ENCODE measurements around the gene PRDM4.
"Not testable (repeated sequence)": the region's sequence is repeated elsewhere in the genome, so short reads cannot be mapped to it uniquely, and the experiment has no call there.

Gene PRDM4

DNA sequence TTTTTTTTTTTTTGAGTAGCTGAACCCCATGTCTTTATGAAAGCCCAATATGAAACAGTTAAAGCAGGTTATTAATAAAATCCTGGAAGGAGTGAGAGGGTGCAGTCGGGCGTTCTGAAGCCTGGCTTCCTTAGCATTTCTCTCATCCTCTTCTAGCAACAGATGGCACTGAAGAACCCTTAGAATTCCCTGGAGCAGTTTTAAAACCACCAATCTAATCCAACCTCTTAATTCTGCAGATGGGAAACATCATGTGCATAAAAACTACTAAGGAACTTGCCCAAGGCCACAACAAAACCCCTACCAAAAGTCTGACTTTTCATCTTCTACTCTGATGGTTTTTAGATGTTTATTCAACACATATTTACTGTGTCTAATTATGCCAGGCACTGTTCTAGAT lies 25.2 kb downstream of the PRDM4 start:
- Mint-ChIP-seq H3K27ac (no peak overlapping the region), H3K9me3 (no peaks in the 10 kb centered on the region), H3K4me3 (no peak overlapping the region), H3K4me1 (peaks cover 4% of the 10 kb centered on the region), H3K36me3 (peaks cover 24% of the 10 kb centered on the region), H3K27me3 (no peaks in the 10 kb centered on the region)

DNA sequence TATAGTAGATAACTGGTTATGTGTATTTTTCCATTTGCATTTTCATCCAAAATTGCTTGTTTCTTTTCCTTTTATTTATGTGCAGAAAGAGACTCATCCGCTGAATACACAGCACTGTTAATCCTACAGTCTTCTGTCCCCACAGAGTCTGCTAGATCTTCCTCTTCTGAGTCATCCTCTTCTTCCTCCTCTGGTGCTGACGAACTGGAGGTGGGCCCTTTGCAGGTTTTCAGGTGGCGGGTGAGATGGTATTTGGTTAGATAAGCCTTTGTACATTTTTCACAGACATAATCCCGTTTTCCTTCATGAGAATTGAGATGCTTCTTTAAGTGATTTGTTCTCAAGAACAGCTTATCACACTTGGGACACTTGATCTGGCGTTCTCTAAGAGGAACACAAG lies 26.8 kb downstream of the PRDM4 start:
- Mint-ChIP-seq H3K27me3 (no peaks in the 10 kb centered on the region), H3K27ac (peak overlapping the region; percentile 39), H3K4me1 (peaks cover 4% of the 10 kb centered on the region), H3K4me3 (no peak overlapping the region), H3K36me3 (peaks cover 21% of the 10 kb centered on the region), H3K9me3 (no peaks in the 10 kb centered on the region)

DNA sequence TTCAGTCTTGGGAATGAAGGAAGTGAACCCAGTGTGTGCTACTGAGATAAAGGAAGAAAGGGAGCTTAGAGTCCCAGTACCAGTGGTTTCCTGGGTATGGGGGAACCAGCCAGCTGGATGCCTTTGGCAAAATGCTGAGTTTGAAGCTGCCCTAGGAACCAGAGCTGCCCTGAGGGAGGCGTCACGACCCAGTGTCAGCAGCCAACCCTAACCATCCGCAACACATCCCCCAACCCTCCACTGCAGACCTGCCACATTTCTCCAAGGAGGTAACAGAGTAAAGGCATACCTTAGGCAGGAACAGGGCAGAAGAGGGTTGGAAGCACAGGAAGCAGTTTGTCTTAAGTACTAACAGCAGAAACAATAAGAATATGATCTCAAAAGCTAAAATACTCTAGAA lies 28.6 kb downstream of the PRDM4 start:
- H3K4me3 Mint-ChIP-seq: no peak overlapping the region
- no peaks in the 10 kb centered on the region for H3K9me3 Mint-ChIP-seq
- H3K27me3 Mint-ChIP-seq: no peaks in the 10 kb centered on the region
- H3K4me1 Mint-ChIP-seq: peaks cover 2% of the 10 kb centered on the region
- H3K36me3 Mint-ChIP-seq: peaks cover 14% of the 10 kb centered on the region
- H3K27ac Mint-ChIP-seq: no peak overlapping the region

DNA sequence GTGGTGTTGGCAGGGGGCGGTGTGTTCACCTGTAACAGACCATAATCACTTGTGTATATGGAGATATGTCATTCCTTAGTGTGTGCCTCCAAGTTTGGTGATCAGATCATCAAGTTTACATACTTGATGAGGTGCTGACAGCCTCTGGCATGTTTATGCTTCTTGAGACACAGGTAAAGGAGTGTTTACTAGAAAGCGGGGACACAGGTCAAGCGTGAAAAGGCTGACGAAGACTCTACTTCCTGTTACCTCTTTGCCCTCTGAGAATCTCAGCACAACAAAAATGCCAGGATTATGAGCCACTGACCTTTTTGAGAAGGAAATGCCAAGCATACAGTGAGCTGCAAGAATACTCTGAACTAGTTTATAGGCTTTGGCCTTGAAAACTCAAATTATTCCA lies 29.6 kb downstream of the PRDM4 start:
- H3K27me3 Mint-ChIP-seq: no peaks in the 10 kb centered on the region
- H3K4me3 Mint-ChIP-seq: no peak overlapping the region
- H3K9me3 Mint-ChIP-seq: no peaks in the 10 kb centered on the region
- no peak overlapping the region for H3K27ac Mint-ChIP-seq
- H3K4me1 Mint-ChIP-seq: no peaks in the 10 kb centered on the region
- H3K36me3 Mint-ChIP-seq: peaks cover 12% of the 10 kb centered on the region

DNA sequence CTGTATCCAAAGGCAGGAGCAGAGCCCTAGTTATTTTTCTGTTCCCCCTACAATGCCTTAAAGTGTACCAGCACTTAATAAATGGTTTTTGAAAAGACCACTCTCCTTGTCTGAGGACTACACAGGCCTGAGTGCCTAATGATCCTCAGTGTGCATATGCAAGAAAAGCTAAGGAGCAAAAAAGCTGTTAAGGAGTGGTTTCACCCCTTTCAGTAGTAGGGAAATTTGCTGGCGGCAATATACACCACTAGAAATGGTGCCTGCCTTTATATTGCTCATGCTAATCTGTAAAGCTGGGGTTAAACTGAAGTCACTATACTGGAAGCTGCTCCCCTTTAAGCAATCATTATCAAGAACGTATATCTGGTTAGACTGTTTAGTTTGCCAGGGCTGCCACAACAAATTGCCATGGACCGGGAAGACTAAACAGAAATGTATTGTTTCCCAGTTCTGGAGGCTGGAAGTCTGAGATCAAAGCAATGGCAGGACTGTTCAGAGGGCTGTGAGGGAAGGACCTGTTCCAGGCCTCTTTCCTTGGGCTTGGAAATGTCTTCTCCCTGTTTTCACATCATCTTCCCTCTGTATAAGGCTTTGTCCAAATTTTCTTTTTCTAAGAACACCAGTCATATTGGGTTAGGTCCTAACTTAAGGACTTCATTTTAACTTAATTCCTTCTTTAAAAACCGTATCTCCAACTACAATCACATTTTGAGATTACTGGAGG lies 30.2 kb downstream of the PRDM4 start:
- Mint-ChIP-seq H3K27me3 (no peaks in the 10 kb centered on the region), H3K4me3 (no peak overlapping the region), H3K36me3 (peaks cover 7% of the 10 kb centered on the region), H3K27ac (no peak overlapping the region), H3K9me3 (no peaks in the 10 kb centered on the region), H3K4me1 (no peaks in the 10 kb centered on the region)

DNA sequence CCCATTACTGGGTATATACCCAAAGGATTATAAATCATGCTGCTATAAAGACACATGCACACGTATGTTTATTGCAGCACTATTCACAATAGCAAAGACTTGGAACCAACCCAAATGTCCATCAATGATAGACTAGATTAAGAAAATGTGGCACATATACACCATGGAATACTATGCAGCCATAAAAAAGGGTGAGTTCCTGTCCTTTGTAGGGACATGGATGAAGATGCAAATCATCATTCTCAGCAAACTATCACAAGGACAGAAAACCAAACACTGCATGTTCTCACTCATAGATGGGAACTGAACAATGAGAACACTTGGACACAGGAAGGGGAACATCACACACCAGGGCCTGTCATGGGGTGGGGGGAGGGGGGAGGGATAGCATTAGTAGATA lies 33.2 kb downstream of the PRDM4 start:
- H3K9me3 Mint-ChIP-seq, H3K4me3 Mint-ChIP-seq, H3K36me3 Mint-ChIP-seq, H3K27me3 Mint-ChIP-seq, H3K27ac Mint-ChIP-seq, H3K4me1 Mint-ChIP-seq: not testable (repeated sequence)

DNA sequence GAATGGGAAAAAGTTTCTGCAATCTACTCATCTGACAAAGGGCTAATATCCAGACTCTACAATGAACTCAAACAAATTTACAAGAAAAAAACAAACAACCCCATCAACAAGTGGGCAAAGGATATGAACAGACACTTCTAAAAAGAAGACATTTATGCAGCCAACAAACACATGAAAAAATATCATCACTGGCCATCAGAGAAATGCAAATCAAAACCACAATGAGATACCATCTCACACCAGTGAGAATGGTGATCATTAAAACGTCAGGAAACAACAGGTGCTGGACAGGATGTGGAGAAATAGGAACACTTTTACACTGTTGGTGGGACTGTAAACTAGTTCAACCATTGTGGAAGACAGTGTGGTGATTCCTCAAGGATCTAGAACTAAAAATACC lies 33.6 kb downstream of the PRDM4 start:
- not testable (repeated sequence) for H3K27ac Mint-ChIP-seq

DNA sequence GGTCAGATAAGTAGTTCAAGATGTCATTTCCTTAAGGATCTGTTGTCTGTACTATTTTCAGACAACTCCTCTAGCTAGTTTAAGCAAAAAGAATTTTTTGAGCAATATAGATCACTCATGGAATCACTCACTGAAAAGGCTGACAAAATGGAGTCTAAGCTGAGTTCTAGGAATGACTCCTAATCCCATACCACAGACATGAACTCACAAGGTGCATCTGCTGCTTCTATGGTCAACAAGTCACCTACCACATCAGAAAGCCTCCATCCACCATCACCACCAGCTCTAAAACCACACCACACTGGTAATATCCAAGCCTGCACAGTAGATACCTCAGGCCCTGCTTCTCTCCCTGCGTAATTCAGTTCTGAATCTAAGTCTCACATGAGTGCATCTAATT lies 42.3 kb downstream of the PRDM4 start:
- H3K4me1 Mint-ChIP-seq: no peaks in the 10 kb centered on the region
- no peaks in the 10 kb centered on the region for H3K9me3 Mint-ChIP-seq
- H3K27me3 Mint-ChIP-seq: no peaks in the 10 kb centered on the region
- H3K27ac Mint-ChIP-seq: no peak overlapping the region
- H3K4me3 Mint-ChIP-seq: no peak overlapping the region
- peaks cover 22% of the 10 kb centered on the region for H3K36me3 Mint-ChIP-seq

More for the DNA sequence above, 33.6 kb downstream of the PRDM4 start:
- not testable (repeated sequence) for H3K4me1 Mint-ChIP-seq, H3K4me3 Mint-ChIP-seq, H3K27me3 Mint-ChIP-seq, H3K36me3 Mint-ChIP-seq, H3K9me3 Mint-ChIP-seq

DNA sequence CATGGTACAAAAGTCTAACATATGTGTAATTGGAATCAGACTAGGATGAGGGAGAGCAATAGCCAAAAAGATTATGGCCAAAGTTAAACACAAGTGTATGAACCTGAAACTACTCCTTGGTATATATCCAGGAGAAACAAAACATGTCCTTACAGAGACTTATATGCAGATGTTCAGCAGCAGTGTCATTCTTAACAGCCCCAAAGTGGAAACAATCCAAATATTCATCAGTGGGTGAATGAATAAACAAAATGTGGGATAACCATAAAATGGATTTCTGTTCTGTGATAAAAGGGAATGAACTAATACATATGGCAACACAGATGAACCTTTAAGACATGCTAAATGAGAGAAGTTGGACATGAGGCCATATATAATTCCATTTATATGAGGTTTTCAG lies 45.2 kb downstream of the PRDM4 start:
- Mint-ChIP-seq H3K27ac (no peak overlapping the region), H3K4me3 (no peak overlapping the region), H3K4me1 (no peaks in the 10 kb centered on the region), H3K36me3 (peaks cover 31% of the 10 kb centered on the region), H3K27me3 (no peaks in the 10 kb centered on the region), H3K9me3 (no peaks in the 10 kb centered on the region)

DNA sequence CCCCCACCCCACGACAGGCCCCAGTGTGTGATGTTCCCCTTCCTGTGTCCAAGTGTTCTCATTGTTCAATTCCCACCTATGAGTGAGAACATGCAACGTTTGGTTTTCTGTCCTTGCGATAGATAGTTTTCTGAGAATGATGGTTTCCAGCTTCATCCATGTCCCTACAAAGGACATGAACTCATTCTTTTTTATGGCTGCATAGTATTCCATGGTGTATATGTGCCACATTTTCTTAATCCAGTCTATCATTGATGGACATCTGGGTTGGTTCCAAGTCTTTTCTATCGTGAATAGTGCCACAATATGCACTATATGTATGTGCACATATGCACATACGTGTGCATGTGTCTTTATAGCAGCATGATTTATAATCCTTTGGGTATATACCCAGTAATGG lies 55.4 kb downstream of the PRDM4 start:
- H3K27ac Mint-ChIP-seq, H3K27me3 Mint-ChIP-seq, H3K4me1 Mint-ChIP-seq, H3K9me3 Mint-ChIP-seq, H3K4me3 Mint-ChIP-seq: not testable (repeated sequence)
- peaks cover 44% of the 10 kb centered on the region for H3K36me3 Mint-ChIP-seq

DNA sequence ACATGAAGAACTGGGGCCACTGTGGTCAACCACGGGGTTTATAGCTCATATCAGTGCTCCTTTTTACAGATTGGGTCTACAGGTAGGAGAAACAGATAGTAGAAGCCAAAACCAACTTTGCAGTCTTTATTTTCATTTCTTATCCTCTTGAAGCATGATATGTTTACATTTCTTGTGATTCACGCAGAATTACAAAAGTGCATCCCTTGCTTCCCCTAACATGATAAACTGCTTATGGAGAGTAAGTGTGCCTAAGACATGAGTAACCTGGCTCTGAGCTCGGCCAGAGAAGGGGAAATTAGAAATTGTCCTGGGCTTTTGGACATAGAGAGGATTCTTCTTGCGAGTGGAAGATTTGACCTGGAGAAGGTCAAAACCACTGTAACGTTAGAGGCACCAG lies 56.9 kb downstream of the PRDM4 start:
- Mint-ChIP-seq H3K4me3 (no peak overlapping the region), H3K4me1 (no peaks in the 10 kb centered on the region), H3K36me3 (peaks cover 52% of the 10 kb centered on the region), H3K27me3 (no peaks in the 10 kb centered on the region), H3K27ac (no peak overlapping the region), H3K9me3 (no peaks in the 10 kb centered on the region)

DNA sequence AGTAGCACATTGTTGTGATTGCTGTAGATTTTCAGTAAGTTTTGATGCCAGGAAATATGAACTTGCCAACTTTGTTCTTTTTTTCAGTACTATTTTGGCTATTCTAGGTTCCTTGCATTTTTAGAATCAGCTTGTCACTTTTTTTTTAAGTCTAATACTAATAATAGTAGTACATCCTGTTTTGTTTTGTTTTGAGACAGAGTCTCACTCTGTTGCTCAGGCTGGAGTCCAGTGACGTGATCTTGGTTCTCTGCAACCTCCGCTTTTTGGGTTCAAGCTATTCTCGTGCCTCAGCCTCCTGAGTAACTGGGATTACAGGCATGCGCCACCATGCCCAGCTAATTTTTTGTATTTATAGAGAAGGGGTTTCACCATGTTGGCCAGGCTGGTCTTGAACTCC lies 58.8 kb downstream of the PRDM4 start:
- Mint-ChIP-seq H3K36me3 (peaks cover 44% of the 10 kb centered on the region), H3K4me1 (no peaks in the 10 kb centered on the region), H3K27me3 (no peaks in the 10 kb centered on the region), H3K4me3 (no peak overlapping the region), H3K27ac (no peak overlapping the region), H3K9me3 (no peaks in the 10 kb centered on the region)

DNA sequence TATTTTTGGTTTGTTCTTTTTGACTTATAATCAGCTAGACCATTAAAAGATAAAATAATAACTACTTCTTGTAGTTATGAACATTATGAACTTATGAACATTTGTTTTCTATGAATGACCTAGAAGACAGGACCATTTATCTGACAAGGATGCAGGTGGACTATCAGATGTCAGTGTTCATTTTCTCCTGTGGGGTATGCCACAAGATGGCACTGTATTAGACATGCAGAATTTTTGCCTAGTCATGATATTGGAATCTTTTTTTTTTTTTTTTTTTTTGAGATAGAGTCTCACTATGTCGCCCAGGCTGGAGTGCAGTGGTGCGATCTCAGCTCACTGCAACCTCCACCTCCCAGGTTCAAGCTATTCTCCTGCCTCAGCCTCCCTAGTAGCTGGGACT lies 65.2 kb downstream of the PRDM4 start:
- H3K27me3 Mint-ChIP-seq, H3K4me3 Mint-ChIP-seq, H3K4me1 Mint-ChIP-seq, H3K9me3 Mint-ChIP-seq, H3K27ac Mint-ChIP-seq: not testable (repeated sequence)
- H3K36me3 Mint-ChIP-seq: peaks cover 24% of the 10 kb centered on the region

DNA sequence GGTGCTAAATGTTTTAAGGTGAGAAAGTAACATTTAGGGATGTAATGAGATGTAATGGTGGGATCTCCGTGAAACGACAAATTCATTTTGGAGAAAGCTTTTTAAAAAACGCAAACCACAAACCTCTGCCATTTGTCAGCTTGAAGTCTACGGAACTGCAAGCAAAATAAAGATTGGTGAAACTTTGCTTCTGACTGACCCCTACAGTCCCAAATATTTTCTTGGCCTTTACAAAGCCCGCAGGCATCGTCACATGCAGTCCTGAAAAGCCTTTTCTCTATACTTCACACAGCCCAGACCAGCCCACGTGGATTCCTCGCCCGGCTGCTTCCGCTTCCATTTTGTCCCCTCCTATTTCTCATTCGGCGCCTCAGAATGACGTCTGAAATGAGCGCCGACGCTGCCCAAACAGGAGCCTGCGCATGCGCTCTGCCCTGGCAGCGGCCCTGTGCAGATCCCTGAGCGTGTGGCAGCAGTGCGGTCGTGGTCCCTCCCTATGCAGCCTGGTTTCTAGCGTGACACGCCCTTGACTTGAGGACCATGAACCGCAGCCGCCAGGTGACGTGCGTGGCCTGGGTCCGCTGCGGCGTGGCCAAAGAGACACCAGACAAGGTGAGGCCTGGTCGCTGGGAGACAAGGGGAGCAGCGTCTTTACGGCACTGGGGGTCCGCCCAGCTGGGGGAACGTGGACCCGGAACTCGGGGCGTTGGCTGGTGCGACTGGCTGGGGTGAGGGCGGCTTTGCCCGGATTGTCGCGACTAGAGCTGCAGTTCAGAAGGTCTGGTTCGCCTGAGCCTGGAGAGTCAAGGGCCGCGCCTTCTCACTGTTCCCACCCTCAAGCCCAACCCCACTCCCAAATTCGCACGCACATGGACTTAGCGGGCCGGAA lies 75.3 kb downstream of the PRDM4 start, which contains the start of gene PWP1:
TSS of gene PWP1 (plus strand) at position 440 of the 889 bp plus-strand sequence. CDS start at position 541, 101 bp downstream.
- Mint-ChIP-seq H3K27me3 (no peaks in the 10 kb centered on the region), H3K27ac (peak within 1 kb of the TSS; percentile 99), H3K4me3 (peak within 1 kb of the TSS; percentile 98), H3K4me1 (peaks cover 30% of the 10 kb centered on the region), H3K9me3 (no peaks in the 10 kb centered on the region), H3K36me3 (peaks cover 16% of the 10 kb centered on the region)

DNA sequence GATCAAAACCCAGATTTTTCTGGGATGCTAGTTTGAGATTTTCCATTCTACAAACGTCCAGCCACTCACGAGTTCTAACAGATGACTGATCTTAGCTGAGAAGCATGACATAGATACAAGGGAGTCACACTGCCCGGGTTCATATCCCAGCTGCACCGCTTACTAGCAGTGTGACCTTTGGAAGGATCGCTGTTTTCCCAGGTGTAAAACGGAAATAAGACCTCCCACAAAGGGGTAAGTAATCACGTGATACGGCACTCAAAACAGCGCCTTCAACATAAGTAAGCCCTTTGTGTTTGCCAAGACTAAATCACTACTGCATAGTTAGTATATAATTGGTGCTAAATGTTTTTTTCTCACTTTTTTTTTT lies 76.0 kb downstream of the PRDM4 start:
- Mint-ChIP-seq H3K27me3 (no peaks in the 10 kb centered on the region), H3K4me3 (peak overlapping the region; percentile 98), H3K9me3 (no peaks in the 10 kb centered on the region), H3K36me3 (peaks cover 15% of the 10 kb centered on the region), H3K27ac (peak overlapping the region; percentile 99), H3K4me1 (peaks cover 30% of the 10 kb centered on the region)

DNA sequence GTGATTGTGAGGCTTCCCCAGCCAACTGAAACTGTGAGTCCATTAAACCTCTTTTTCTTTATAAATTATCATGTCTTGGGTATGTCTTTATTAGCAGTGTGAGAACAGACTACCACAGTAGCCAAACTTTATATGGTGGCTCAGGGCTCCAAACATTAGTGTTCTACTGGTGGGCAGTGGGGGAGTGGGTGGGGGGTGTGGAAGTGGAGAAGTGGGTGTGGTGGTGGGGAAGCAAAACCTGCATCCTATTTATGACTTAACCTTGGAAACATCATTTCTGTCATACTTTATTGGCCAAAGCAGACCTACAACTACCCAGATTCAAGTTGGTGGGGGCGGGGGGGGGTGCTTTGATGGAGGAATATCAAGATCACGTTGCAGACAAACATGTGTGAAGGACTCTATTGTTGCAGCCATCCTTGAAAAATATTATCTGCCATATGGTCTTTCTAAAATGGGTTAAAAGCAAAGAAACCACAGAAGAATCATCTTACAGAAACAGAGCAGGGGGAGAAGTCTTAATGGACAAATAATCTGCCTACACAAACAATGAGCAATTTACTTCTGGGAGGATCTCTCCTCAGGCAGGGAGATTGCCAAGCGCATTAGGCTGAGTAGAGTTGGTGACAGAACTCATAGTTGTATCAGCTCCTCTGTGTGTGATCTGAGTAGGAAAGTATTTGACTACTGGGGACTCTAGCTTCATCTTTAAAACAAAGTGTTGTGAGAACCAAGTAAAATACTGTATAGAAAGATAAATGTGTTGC lies 76.7 kb downstream of the PRDM4 start:
- no peaks in the 10 kb centered on the region for H3K27me3 Mint-ChIP-seq
- peaks cover 8% of the 10 kb centered on the region for H3K36me3 Mint-ChIP-seq
- H3K4me3 Mint-ChIP-seq: peak overlapping the region; percentile 98
- H3K9me3 Mint-ChIP-seq: no peaks in the 10 kb centered on the region
- peaks cover 26% of the 10 kb centered on the region for H3K4me1 Mint-ChIP-seq
- H3K27ac Mint-ChIP-seq: peak overlapping the region; percentile 99

Data from activated naive CD4-positive, alpha-beta T cell treated with anti-CD3 and anti-CD28 coated beads, Interleukin-2, amount 50 U/mL, for 24 hours (primary cell).